Small intestine (tissue), 7 donors: ENCODE results near the gene GPR32. TPM values are rescaled to one million over a fixed set of nuclear protein-coding genes. Genes with fewer than 3 reads are reported as not detected.
A peak's percentile ranks its signal among the peaks of the same experiment; 100 is the strongest.
"Not testable (repeated sequence)": the region's sequence is repeated elsewhere in the genome, so short reads cannot be mapped to it uniquely, and the experiment has no call there.

Source experiments
- DNase-seq, 2 donors: peaks; one replicate each; pipeline versions ENCODE4 v3.0.0 to v3.0.0-alpha.2; 2013
- FAIRE-seq: peaks from 2 replicates; lab custom pipeline; 2012; peaks lifted over from hg19 to GRCh38; lab: Jason Lieb, UNC
- H3K27ac ChIP-seq, 3 donors: one replicate each; pipeline ENCODE4 v1.5.1; 2013; ENCODE audit warnings: low read length in 2 of 3, mild to moderate bottlenecking in 2 of 3, control low read depth in 1 of 3, inconsistent platforms in 1 of 3, low read depth in 1 of 3, moderate library complexity in 1 of 3
- H3K27me3 ChIP-seq, 3 donors: one replicate each; pipeline ENCODE4 v1.6.1; 2013; ENCODE audit warnings: low read length in 3 of 3, inconsistent platforms in 1 of 3; ENCODE audit not compliant: control insufficient read depth in 3 of 3, insufficient read depth in 3 of 3
- H3K36me3 ChIP-seq, 3 donors: one replicate each; pipeline ENCODE4 v1.6.1; 2013; ENCODE audit warnings: low read length in 3 of 3, inconsistent platforms in 1 of 3, low read depth in 1 of 3, mild to moderate bottlenecking in 1 of 3, moderate library complexity in 1 of 3; ENCODE audit not compliant: control insufficient read depth in 3 of 3, insufficient read depth in 2 of 3
- H3K4me1 ChIP-seq, 3 donors: one replicate each; pipeline ENCODE4 v1.6.1; 2013; ENCODE audit warnings: low read length in 2 of 3, inconsistent platforms in 1 of 3, low read depth in 1 of 3, mild to moderate bottlenecking in 1 of 3, moderate library complexity in 1 of 3; ENCODE audit not compliant: control insufficient read depth in 3 of 3, insufficient read depth in 2 of 3
- H3K4me3 ChIP-seq, 3 donors: one replicate each; pipeline ENCODE4 v1.5.1; 2013; ENCODE audit warnings: low read length in 3 of 3, control low read depth in 1 of 3, inconsistent platforms in 1 of 3, low read depth in 1 of 3, mild to moderate bottlenecking in 1 of 3, moderate library complexity in 1 of 3
- H3K9me3 ChIP-seq, 2 donors: one replicate each; pipeline ENCODE4 v1.6.1; 2013; ENCODE audit warnings: low read depth in 1 of 2, low read length in 1 of 2; ENCODE audit not compliant: control insufficient read depth in 2 of 2, insufficient read depth in 1 of 2
- WGBS, 3 donors: extraction: QIAGEN DNeasy Blood & Tissue Kit; methylation state at CpG; one replicate each; pipeline ENCODE4 v1.1.7; 2013; 5-methylcytosine and 5-hydroxymethylcytosine counted together
- polyA plus RNA-seq, 4 donors: library from polyadenylated mRNA; stranded (reverse) in 3 of 4; unstranded in 1 of 4; fragments of 200-250 nt in 3 of 4; fragments of 120-200 nt in 1 of 4; gene quantifications; one replicate each; pipeline versions ENCODE4 v1.2.1 to v1.2.3, GENCODE V29; 2013
- donor health status: healthy with polysubstance abuse.
- donor health status: control.
- donor health status: control.
- donor health status: Bipolar disorder and iron deficiency.
- donor health status: healthy.

The GPR32 gene
- polyA plus RNA-seq, 4 donors: not detected

- no peak for FAIRE-seq
- WGBS, 3 donors: 68 to 74% (median 72%) methylated on average over 1 of the region's 1 CpG
Measured at GRCh38 chr19:50808856-50809255, 38.6 kb downstream of the GPR32 start.

GRCh38 chr19:50811622-50812238 lies 41.5 kb downstream of the GPR32 start:
- DNase-seq, FAIRE-seq: not testable (repeated sequence)
- WGBS, 3 donors: 71 to 79% (median 75%) methylated on average over 3 of the region's 3 CpGs

More at GRCh38 chr19:50808856-50809255, 38.6 kb downstream of the GPR32 start:
- no peak for DNase-seq
- Histone ChIP-seq H3K4me1 (no peaks in the 10 kb centered on the region), H3K4me3 (no peak overlapping the region), H3K9me3 (no peaks in the 10 kb centered on the region), H3K27me3 (no peaks in the 10 kb centered on the region), H3K27ac (no peak overlapping the region), H3K36me3 (no peaks in the 10 kb centered on the region)

GRCh38 chr19:50812474-50812873 lies 42.2 kb downstream of the GPR32 start:
- no peak overlapping the region for H3K4me3 ChIP-seq
- H3K9me3 ChIP-seq: no peaks in the 10 kb centered on the region
- no peaks in the 10 kb centered on the region for H3K36me3 ChIP-seq
- 49 to 66% (median 65%) methylated on average over 3 of the region's 3 CpGs for WGBS, 3 donors
- DNase-seq (no peak), FAIRE-seq (no peak)
- H3K27ac ChIP-seq: no peak overlapping the region
- no peaks in the 10 kb centered on the region for H3K4me1 ChIP-seq
- peaks cover 0 to 10% (median 9%) of the 10 kb centered on the region in 3 donors for H3K27me3 ChIP-seq

More at GRCh38 chr19:50811622-50812238, 41.5 kb downstream of the GPR32 start:
- not testable (repeated sequence) for H3K27ac ChIP-seq, H3K4me3 ChIP-seq, H3K4me1 ChIP-seq, H3K9me3 ChIP-seq, H3K36me3 ChIP-seq, H3K27me3 ChIP-seq

GRCh38 chr19:50814883-50815282 lies 44.6 kb downstream of the GPR32 start:
- FAIRE-seq (no peak), DNase-seq (no peak)
- Histone ChIP-seq H3K27ac (no peak overlapping the region), H3K4me3 (no peak overlapping the region), H3K4me1 (peaks cover 0 to 14% (median 0%) of the 10 kb centered on the region in 3 donors), H3K36me3 (no peaks in the 10 kb centered on the region), H3K27me3 (peaks cover 0 to 20% (median 20%) of the 10 kb centered on the region in 3 donors), H3K9me3 (no peaks in the 10 kb centered on the region)
- WGBS, 3 donors: 58 to 80% (median 61%) methylated on average over 5 of the region's 5 CpGs

GRCh38 chr19:50815439-50815838 lies 45.2 kb downstream of the GPR32 start:
- peaks cover 0 to 24% (median 23%) of the 10 kb centered on the region in 3 donors for H3K27me3 ChIP-seq
- WGBS, 3 donors: 85 to 100% (median 91%) methylated on average over 1 of the region's 1 CpG
- no peaks in the 10 kb centered on the region for H3K9me3 ChIP-seq
- no peak overlapping the region for H3K4me3 ChIP-seq
- no peaks in the 10 kb centered on the region for H3K36me3 ChIP-seq
- H3K4me1 ChIP-seq: peaks cover 0 to 17% (median 0%) of the 10 kb centered on the region in 3 donors
- H3K27ac ChIP-seq: no peak overlapping the region
- FAIRE-seq: no peak
- no peak for DNase-seq

- peak overlapping the region in 2 of 3 donors; percentile 4 to 19 for H3K4me3 ChIP-seq
- WGBS, 3 donors: 5 to 6% (median 6%) methylated on average over 42 to 52 of the region's 52 CpGs
- peaks cover 0 to 37% (median 0%) of the 10 kb centered on the region in 3 donors for H3K4me1 ChIP-seq
- H3K27ac ChIP-seq: no peak overlapping the region
- H3K9me3 ChIP-seq: no peaks in the 10 kb centered on the region
- peak; percentile 77 to 80 for DNase-seq
- no peaks in the 10 kb centered on the region for H3K36me3 ChIP-seq
- peaks cover 0 to 27% (median 26%) of the 10 kb centered on the region in 3 donors for H3K27me3 ChIP-seq
- FAIRE-seq: no peak
Measured at GRCh38 chr19:50817941-50818858, 47.9 kb downstream of the GPR32 start.

- Histone ChIP-seq H3K9me3 (no peaks in the 10 kb centered on the region), H3K4me3 (peak overlapping the region in 1 of 3 donors; percentile 5), H3K36me3 (no peaks in the 10 kb centered on the region), H3K27me3 (peaks cover 0 to 27% (median 26%) of the 10 kb centered on the region in 3 donors), H3K27ac (no peak overlapping the region), H3K4me1 (peaks cover 0 to 42% (median 2%) of the 10 kb centered on the region in 3 donors)
- DNase-seq (peak in 1 of 2 donors; percentile 63), FAIRE-seq (no peak)
- WGBS, 3 donors: 48 to 65% (median 49%) methylated on average over 12 of the region's 12 CpGs
Measured at GRCh38 chr19:50818859-50819472, 48.7 kb downstream of the GPR32 start.

- Histone ChIP-seq H3K36me3 (no peaks in the 10 kb centered on the region), H3K9me3 (no peaks in the 10 kb centered on the region), H3K4me1 (peaks cover 0 to 42% (median 2%) of the 10 kb centered on the region in 3 donors), H3K27ac (no peak overlapping the region), H3K27me3 (peaks cover 0 to 26% (median 26%) of the 10 kb centered on the region in 3 donors), H3K4me3 (peak overlapping the region in 1 of 3 donors; percentile 5)
- FAIRE-seq: no peak
- no peak for DNase-seq
- 18 to 49% (median 20%) methylated on average over 6 to 8 of the region's 8 CpGs for WGBS, 3 donors
Measured at GRCh38 chr19:50819636-50820035, 49.4 kb downstream of the GPR32 start.
